ENCODE results near the gene GRIP2. TPM values are rescaled to one million over a fixed set of nuclear protein-coding genes. Genes with fewer than 3 reads are reported as not detected.
A peak's percentile ranks its signal among the peaks of the same experiment; 100 is the strongest.

The GRIP2 gene
- total and polyA plus RNA-seq, 10 donors: 0.15 to 3.7 (median 1.2) TPM

DNA sequence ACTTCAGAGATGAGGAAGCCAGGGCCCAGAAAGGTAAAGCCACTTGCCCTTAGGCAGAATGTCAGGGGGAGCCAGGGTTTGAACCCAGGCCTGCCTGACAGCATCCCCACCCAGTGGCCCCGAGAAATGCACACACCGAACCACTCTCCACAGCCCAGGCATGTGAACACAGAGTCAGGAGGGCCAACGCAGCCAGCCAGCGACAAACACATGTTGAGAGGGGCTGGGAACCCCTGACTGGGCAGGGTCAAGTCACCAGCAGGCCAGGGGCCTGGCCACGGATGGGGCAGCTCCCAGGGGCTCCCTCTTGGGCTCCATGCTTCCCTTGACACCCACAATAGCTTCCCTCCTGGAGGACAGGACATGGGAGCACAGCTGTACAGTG lies 5.1 kb upstream of the GRIP2 start:
- peak; percentile 57 for DNase-seq
- WGBS, 5 donors: 75 to 84% (median 80%) methylated on average over 4 to 5 of the region's 5 CpGs
- intact Hi-C loops (cut with DNase I; ENCODE audit: low total_unique reads): no loop called here
- no peak for TF ChIP-seq POLR2A (IDR thresholded peaks at IDR 0.05)
- TF ChIP-seq POLR2AphosphoS5 (IDR thresholded peaks at IDR 0.05): no peak
- TF ChIP-seq, protein P1, sequence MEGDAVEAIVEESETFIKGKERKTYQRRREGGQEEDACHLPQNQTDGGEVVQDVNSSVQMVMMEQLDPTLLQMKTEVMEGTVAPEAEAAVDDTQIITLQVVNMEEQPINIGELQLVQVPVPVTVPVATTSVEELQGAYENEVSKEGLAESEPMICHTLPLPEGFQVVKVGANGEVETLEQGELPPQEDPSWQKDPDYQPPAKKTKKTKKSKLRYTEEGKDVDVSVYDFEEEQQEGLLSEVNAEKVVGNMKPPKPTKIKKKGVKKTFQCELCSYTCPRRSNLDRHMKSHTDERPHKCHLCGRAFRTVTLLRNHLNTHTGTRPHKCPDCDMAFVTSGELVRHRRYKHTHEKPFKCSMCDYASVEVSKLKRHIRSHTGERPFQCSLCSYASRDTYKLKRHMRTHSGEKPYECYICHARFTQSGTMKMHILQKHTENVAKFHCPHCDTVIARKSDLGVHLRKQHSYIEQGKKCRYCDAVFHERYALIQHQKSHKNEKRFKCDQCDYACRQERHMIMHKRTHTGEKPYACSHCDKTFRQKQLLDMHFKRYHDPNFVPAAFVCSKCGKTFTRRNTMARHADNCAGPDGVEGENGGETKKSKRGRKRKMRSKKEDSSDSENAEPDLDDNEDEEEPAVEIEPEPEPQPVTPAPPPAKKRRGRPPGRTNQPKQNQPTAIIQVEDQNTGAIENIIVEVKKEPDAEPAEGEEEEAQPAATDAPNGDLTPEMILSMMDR (IDR thresholded peaks at IDR 0.05 in 8 of 11, conservative IDR thresholded peaks at IDR 0.05 in 3 of 11): no peak
- H3K27ac ChIP-seq: no peak overlapping the region
- H3K36me3 ChIP-seq: no peaks in the 10 kb centered on the region
- no peaks in the 10 kb centered on the region for H3K9me3 ChIP-seq
- no peak overlapping the region for H3K4me3 ChIP-seq
- H3K27me3 ChIP-seq (replicated peaks in 1 of 7): peaks cover 0 to 45% (median 3%) of the 10 kb centered on the region in 7 donors
- peaks cover 0 to 8% (median 3%) of the 10 kb centered on the region in 6 donors for H3K4me1 ChIP-seq

- Histone ChIP-seq H3K27me3 (replicated peaks in 1 of 7) (peaks cover 0 to 38% (median 3%) of the 10 kb centered on the region in 7 donors), H3K4me3 (no peak overlapping the region), H3K36me3 (no peaks in the 10 kb centered on the region), H3K9me3 (no peaks in the 10 kb centered on the region), H3K4me1 (peaks cover 0 to 8% (median 3%) of the 10 kb centered on the region in 6 donors), H3K27ac (no peak overlapping the region)
- TF ChIP-seq POLR2AphosphoS5 (IDR thresholded peaks at IDR 0.05): no peak
- TF ChIP-seq POLR2A (IDR thresholded peaks at IDR 0.05): no peak
- TF ChIP-seq, protein P1 (IDR thresholded peaks at IDR 0.05 in 8 of 11, conservative IDR thresholded peaks at IDR 0.05 in 3 of 11): no peak
- intact Hi-C loops (cut with DNase I; ENCODE audit: low total_unique reads): no loop called here
- 85 to 94% (median 90%) methylated on average over 15 to 20 of the region's 20 CpGs for WGBS, 5 donors
- DNase-seq: peak; percentile 69
Measured at GRCh38 chr3:14544282-14545250, 4.4 kb upstream of the GRIP2 start.

GRCh38 chr3:14543446-14543845 lies 3.3 kb upstream of the GRIP2 start:
- peak; percentile 39 for DNase-seq
- Histone ChIP-seq H3K9me3 (no peaks in the 10 kb centered on the region), H3K4me1 (peaks cover 0 to 6% (median 3%) of the 10 kb centered on the region in 6 donors), H3K27me3 (replicated peaks in 1 of 7) (peaks cover 0 to 27% (median 0%) of the 10 kb centered on the region in 7 donors), H3K4me3 (no peak overlapping the region), H3K27ac (no peak overlapping the region), H3K36me3 (no peaks in the 10 kb centered on the region)
- TF ChIP-seq POLR2A (IDR thresholded peaks at IDR 0.05) (no peak), POLR2AphosphoS5 (IDR thresholded peaks at IDR 0.05) (no peak)
- TF ChIP-seq, protein P1 (IDR thresholded peaks at IDR 0.05 in 8 of 11, conservative IDR thresholded peaks at IDR 0.05 in 3 of 11): no peak
- intact Hi-C loops (cut with DNase I; ENCODE audit: low total_unique reads): no loop called here
- WGBS, 5 donors: 79 to 85% (median 80%) methylated on average over 4 of the region's 4 CpGs

- 79 to 89% (median 83%) methylated on average over 3 of the region's 3 CpGs for WGBS, 5 donors
- H3K36me3 ChIP-seq: no peaks in the 10 kb centered on the region
- H3K4me1 ChIP-seq: no peaks in the 10 kb centered on the region
- H3K27ac ChIP-seq: no peak overlapping the region
- H3K9me3 ChIP-seq: no peaks in the 10 kb centered on the region
- peaks cover 0 to 19% (median 0%) of the 10 kb centered on the region in 7 donors for H3K27me3 ChIP-seq (replicated peaks in 1 of 7)
- TF ChIP-seq POLR2AphosphoS5 (IDR thresholded peaks at IDR 0.05) (no peak), POLR2A (IDR thresholded peaks at IDR 0.05) (no peak)
- TF ChIP-seq, protein P1 (IDR thresholded peaks at IDR 0.05 in 8 of 11, conservative IDR thresholded peaks at IDR 0.05 in 3 of 11): no peak
- DNase-seq: no peak
- intact Hi-C loops (cut with DNase I; ENCODE audit: low total_unique reads): no loop called here
- H3K4me3 ChIP-seq: no peak overlapping the region
Measured at GRCh38 chr3:14542656-14543055, 2.5 kb upstream of the GRIP2 start.

All from spleen (tissue), 11 donors.